Gastroesophageal sphincter (tissue), 3 donors: ENCODE data around the gene IFNA5.

Experiments
- CTCF ChIP-seq, 4 experiments: fragments of 200-600 bp in 2 of 4; fragments of 450-650 bp in 2 of 4; sonication (generic) in 1 of 4; IDR thresholded peaks; one replicate each; pipeline ENCODE4 v1.5.1; 2017 to 2019; ENCODE audit warnings: antibody characterized with exemption in 4 of 4, mild to moderate bottlenecking in 2 of 4, moderate library complexity in 2 of 4
- EP300 ChIP-seq: sonication (generic); formaldehyde crosslinking; IDR thresholded peaks from one replicate; pipeline ENCODE4 v1.6.1; 2017; ENCODE audit warnings: antibody characterized with exemption, mild to moderate bottlenecking
- POLR2A ChIP-seq, 2 donors: fragments of 450-650 bp; IDR thresholded peaks; one replicate each; pipeline ENCODE4 v1.6.1; 2017; ENCODE audit warnings: antibody characterized with exemption in 2 of 2, mild to moderate bottlenecking in 2 of 2, moderate library complexity in 1 of 2
- POLR2AphosphoS5 ChIP-seq: sonication (generic); formaldehyde crosslinking; IDR thresholded peaks from one replicate; pipeline ENCODE4 v1.6.1; 2017; ENCODE audit warnings: antibody characterized with exemption

- TF ChIP-seq POLR2A (IDR thresholded peaks at IDR 0.05) = no peak
- TF ChIP-seq CTCF (IDR thresholded peaks at IDR 0.05) = peak; percentile 37 to 71 (median 57)
- no peak for TF ChIP-seq POLR2AphosphoS5
- TF ChIP-seq EP300 = no peak
These were observed 21.5 kb upstream of the IFNA5 start for GRCh38 chr9:21326526-21327139.
